GM18505 (cell line): ENCODE measurements around the gene SUSD4.

Experiments
- ATAC-seq: cut with Tn5 transposase; IDR thresholded peaks from one replicate; pipeline ENCODE4 v1.9.1; 2021; ENCODE audit not compliant: unreplicated experiment
- POLR2A ChIP-seq: IDR thresholded peaks from 4 replicates; pipeline ENCODE4 v1.6.1; 2011; ENCODE audit warnings: borderline replicate concordance; ENCODE audit not compliant: insufficient read depth, insufficient read length; ENCODE audit errors: extremely low read depth

SUSD4 gene

GRCh38 chr1:223183268-223183862 lies 180.6 kb downstream of the SUSD4 start:
- no peak for ATAC-seq
- TF ChIP-seq POLR2A, result no peak

GRCh38 chr1:223180731-223181321 lies 183.2 kb downstream of the SUSD4 start:
- no peak for ATAC-seq
- no peak for TF ChIP-seq POLR2A

- ATAC-seq, result no peak
- TF ChIP-seq POLR2A, result no peak
These were observed 184.2 kb downstream of the SUSD4 start for GRCh38 chr1:223179786-223180185.

GRCh38 chr1:223179280-223179679 lies 184.7 kb downstream of the SUSD4 start:
- no peak for TF ChIP-seq POLR2A
- no peak for ATAC-seq

- TF ChIP-seq POLR2A, result no peak
These were observed 186.3 kb downstream of the SUSD4 start for GRCh38 chr1:223177681-223178080.

GRCh38 chr1:223176437-223176836 lies 187.5 kb downstream of the SUSD4 start:
- no peak for ATAC-seq
- TF ChIP-seq POLR2A, result no peak

More at GRCh38 chr1:223177681-223178080, 186.3 kb downstream of the SUSD4 start:
- no peak for ATAC-seq

- no peak for TF ChIP-seq POLR2A
These were observed 188.3 kb downstream of the SUSD4 start for GRCh38 chr1:223175633-223176032.

GRCh38 chr1:223175032-223175431 lies 188.9 kb downstream of the SUSD4 start:
- no peak for ATAC-seq

More at GRCh38 chr1:223175633-223176032, 188.3 kb downstream of the SUSD4 start:
- no peak for ATAC-seq

More at GRCh38 chr1:223175032-223175431, 188.9 kb downstream of the SUSD4 start:
- TF ChIP-seq POLR2A, result no peak
